Transverse colon (tissue), 4 donors: ENCODE results near the gene SFRP5.

Experiments used
- EP300 ChIP-seq: sonication (generic); formaldehyde crosslinking; IDR thresholded peaks from one replicate; pipeline ENCODE4 v1.6.1; 2017; ENCODE audit warnings: antibody characterized with exemption, low read depth
- POLR2AphosphoS5 ChIP-seq, 3 donors: sonication (generic); formaldehyde crosslinking; IDR thresholded peaks; one replicate each; pipeline ENCODE4 v1.6.1; 2016; ENCODE audit warnings: antibody characterized with exemption in 3 of 3
- TF ChIP-seq, protein P1 (sequence below), 5 experiments: fragments of 200-600 bp in 3 of 5; fragments of 450-650 bp in 2 of 5; sonication (generic) in 3 of 5; IDR thresholded peaks; 1 replicate in 2 of 5; 2 replicates in 3 of 5; pipeline ENCODE4 v1.5.1; 2016 to 2017; ENCODE audit warnings: antibody characterized with exemption in 5 of 5, inconsistent platforms in 3 of 5, mild to moderate bottlenecking in 2 of 5, moderate library complexity in 1 of 5

DNA sequence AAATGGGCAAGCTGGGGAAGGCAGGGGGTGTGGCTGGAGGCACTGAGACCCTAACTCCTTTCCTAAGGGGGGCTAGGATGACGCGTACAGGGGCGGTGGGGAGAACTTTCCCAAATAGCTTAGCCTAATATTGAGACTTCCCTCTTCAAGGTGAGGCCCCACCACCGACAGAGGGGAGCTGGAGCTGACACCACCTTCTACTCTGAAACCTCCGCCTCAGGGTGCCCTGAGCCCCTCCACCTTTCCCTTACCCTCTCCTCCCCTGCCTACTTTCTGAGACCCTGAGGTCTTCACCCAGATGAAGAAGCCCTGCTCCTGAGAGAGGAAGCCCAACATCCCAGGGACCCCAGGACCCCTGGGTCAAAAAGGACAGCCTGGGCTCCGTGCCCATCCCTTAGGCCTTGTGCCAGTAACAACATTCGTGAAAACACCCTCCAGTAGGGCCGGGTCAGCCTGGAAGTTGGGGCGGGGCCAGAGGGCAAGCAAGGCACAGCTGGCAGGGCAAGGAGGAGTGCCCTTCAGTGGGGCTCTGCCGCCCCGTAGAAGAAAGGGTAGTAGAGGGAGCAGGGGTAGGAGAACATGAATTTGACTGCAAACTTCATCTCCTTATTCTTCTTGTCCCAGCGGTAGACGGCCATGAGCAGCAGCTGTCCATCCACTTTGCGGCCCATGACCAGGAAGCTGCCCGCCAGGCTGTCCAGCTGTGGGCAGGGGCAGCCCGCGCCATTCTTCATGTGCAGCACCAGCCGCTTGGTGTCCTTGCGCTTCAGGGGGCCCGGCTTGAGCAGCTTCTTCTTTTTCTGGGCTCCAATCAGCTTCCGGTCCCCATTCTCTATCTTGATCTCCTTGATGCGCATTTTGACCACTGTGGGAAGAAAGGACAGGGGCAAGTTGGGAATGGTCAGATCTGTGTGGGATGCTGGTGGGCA lies 4.5 kb downstream of the SFRP5 start:
- TF ChIP-seq, protein P1, sequence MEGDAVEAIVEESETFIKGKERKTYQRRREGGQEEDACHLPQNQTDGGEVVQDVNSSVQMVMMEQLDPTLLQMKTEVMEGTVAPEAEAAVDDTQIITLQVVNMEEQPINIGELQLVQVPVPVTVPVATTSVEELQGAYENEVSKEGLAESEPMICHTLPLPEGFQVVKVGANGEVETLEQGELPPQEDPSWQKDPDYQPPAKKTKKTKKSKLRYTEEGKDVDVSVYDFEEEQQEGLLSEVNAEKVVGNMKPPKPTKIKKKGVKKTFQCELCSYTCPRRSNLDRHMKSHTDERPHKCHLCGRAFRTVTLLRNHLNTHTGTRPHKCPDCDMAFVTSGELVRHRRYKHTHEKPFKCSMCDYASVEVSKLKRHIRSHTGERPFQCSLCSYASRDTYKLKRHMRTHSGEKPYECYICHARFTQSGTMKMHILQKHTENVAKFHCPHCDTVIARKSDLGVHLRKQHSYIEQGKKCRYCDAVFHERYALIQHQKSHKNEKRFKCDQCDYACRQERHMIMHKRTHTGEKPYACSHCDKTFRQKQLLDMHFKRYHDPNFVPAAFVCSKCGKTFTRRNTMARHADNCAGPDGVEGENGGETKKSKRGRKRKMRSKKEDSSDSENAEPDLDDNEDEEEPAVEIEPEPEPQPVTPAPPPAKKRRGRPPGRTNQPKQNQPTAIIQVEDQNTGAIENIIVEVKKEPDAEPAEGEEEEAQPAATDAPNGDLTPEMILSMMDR (IDR thresholded peaks at IDR 0.05): no peak
- TF ChIP-seq POLR2AphosphoS5 (IDR thresholded peaks at IDR 0.05) (no peak), EP300 (no peak)
